GM23248 (cell line): ENCODE results near the gene SLC2A13. TPM values are rescaled to one million over a fixed set of nuclear protein-coding genes. Genes with fewer than 3 reads are reported as not detected.
"Not testable (repeated sequence)": the region's sequence is repeated elsewhere in the genome, so short reads cannot be mapped to it uniquely, and the experiment has no call there.

Experiments
- DNase-seq: peaks from one replicate; pipeline ENCODE4 v3.0.0-alpha.2; 2015
- H2AFZ ChIP-seq: fragments of 200-600 bp; sonication (generic); 2 replicates; pipeline ENCODE4 v1.6.1; 2016; ENCODE audit warnings: antibody characterized with exemption
- H3F3A ChIP-seq: fragments of 200-600 bp; sonication (generic); 2 replicates; pipeline ENCODE4 v1.6.1; 2016; ENCODE audit warnings: mild to moderate bottlenecking, antibody characterized with exemption, mixed run types; ENCODE audit not compliant: insufficient read depth
- H3K27ac ChIP-seq: fragments of 200-600 bp; sonication (generic); 2 replicates; pipeline ENCODE4 v1.5.1; 2016; ENCODE audit warnings: mild to moderate bottlenecking
- H3K27me3 ChIP-seq: fragments of 200-600 bp; sonication (generic); replicated peaks from 2 replicates; pipeline ENCODE4 v1.6.1; 2016; ENCODE audit warnings: mild to moderate bottlenecking; ENCODE audit not compliant: insufficient read depth
- H3K36me3 ChIP-seq: fragments of 200-600 bp; sonication (generic); 2 replicates; pipeline ENCODE4 v1.6.1; 2016; ENCODE audit warnings: low read depth, mild to moderate bottlenecking
- H3K4me1 ChIP-seq: fragments of 200-600 bp; sonication (generic); 2 replicates; pipeline ENCODE4 v1.6.1; 2016; ENCODE audit warnings: mild to moderate bottlenecking; ENCODE audit not compliant: insufficient read depth
- H3K4me2 ChIP-seq: fragments of 200-600 bp; sonication (generic); one replicate; pipeline ENCODE4 v1.6.1; 2016; ENCODE audit warnings: mild to moderate bottlenecking; ENCODE audit not compliant: unreplicated experiment
- H3K4me3 ChIP-seq: fragments of 200-600 bp; sonication (generic); 2 replicates; pipeline ENCODE4 v1.5.1; 2016; ENCODE audit warnings: mild to moderate bottlenecking
- H3K79me2 ChIP-seq: fragments of 200-600 bp; sonication (generic); 2 replicates; pipeline ENCODE4 v1.6.1; 2016; ENCODE audit warnings: mild to moderate bottlenecking; ENCODE audit not compliant: insufficient read depth
- H3K9ac ChIP-seq: fragments of 200-600 bp; sonication (generic); 2 replicates; pipeline ENCODE4 v1.6.1; 2016; ENCODE audit warnings: mild to moderate bottlenecking
- H3K9me2 ChIP-seq: fragments of 200-600 bp; sonication (generic); 2 replicates; pipeline ENCODE4 v1.6.1; 2016; ENCODE audit warnings: mixed run types, mild to moderate bottlenecking, moderate library complexity; ENCODE audit not compliant: insufficient read depth
- H3K9me3 ChIP-seq: fragments of 200-600 bp; sonication (generic); one replicate; pipeline ENCODE4 v1.6.1; 2017; ENCODE audit warnings: low read depth
- H4K20me1 ChIP-seq: fragments of 200-600 bp; sonication (generic); 2 replicates; pipeline ENCODE4 v1.6.0; 2016; ENCODE audit not compliant: insufficient read depth
- EZH2 ChIP-seq: fragments of 200-600 bp; sonication (generic); IDR thresholded peaks from 2 replicates; pipeline ENCODE4 v1.6.1; 2018; ENCODE audit warnings: antibody characterized with exemption, mild to moderate bottlenecking; ENCODE audit not compliant: insufficient read depth, poor library complexity, severe bottlenecking
- EZH2phosphoT487 ChIP-seq: fragments of 200-600 bp; sonication (generic); IDR thresholded peaks from 2 replicates; pipeline ENCODE4 v1.6.1; 2018; ENCODE audit warnings: antibody characterized with exemption, moderate library complexity, mild to moderate bottlenecking, low read depth; ENCODE audit not compliant: insufficient read depth
- WGBS, 2 experiments: methylation state at CpG; one replicate each; pipeline ENCODE4 v1.1.6; 2015 to 2017; ENCODE audit warnings: low lambda C conversion rate in 2 of 2, low coverage in 1 of 2; ENCODE audit errors: missing lambda C conversion rate in 2 of 2; 5-methylcytosine and 5-hydroxymethylcytosine counted together
- in situ Hi-C: fragments of 300-500 bp; cut with MboI; formaldehyde crosslinking; loops from 2 replicates; pipeline ENCODE4 v1.15.0; 2020
- polyA plus RNA-seq: library from polyadenylated mRNA; unstranded; fragments of >200 nt; fragmentation: Nextera tagmentation; extraction: Ambion mirVana; gene quantifications from 2 replicates; pipeline ENCODE4 v1.2.1, GENCODE V29; 2016
- total RNA-seq: library from RNA; depleted of rRNA; stranded (reverse); fragments of >200 nt; shearing (Covaris generic); gene quantifications from 2 replicates; pipeline ENCODE4 v1.2.3, GENCODE V29; 2014

Gene SLC2A13
- total and polyA plus RNA-seq, 2 experiments from 2014 or later: 3.3 to 9.2 TPM

DNA sequence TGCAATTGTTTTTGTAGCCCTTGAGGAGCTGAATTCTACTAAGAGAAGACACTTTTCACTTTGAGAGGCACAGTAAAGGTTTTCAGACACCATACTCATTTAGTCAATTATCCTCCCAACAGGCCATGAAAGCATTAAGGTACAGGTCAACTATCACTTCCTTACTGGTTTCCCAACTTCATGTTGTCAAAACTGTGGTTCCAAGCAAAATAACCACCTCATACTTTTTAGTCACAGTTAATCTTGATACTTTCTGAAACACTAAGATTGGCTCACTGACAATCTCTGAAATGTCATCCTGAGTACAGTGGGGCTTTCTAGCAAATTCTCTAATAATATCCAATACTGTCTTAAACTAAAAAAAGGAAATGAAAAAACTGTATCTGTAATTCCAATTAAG, 71.7 kb downstream of the SLC2A13 start:
- Histone ChIP-seq H3K4me3 (no peak overlapping the region), H3K27me3 (no peaks in the 10 kb centered on the region), H3K4me1 (no peaks in the 10 kb centered on the region; the same call in 1 of the 2 replicates), H3K9me3 (no peaks in the 10 kb centered on the region), H3K9ac (no peak overlapping the region), H4K20me1 (no peaks in the 10 kb centered on the region), H3F3A (no peaks in the 10 kb centered on the region), H3K27ac (no peak overlapping the region), H3K4me2 (no peak overlapping the region), H2AFZ (no peak overlapping the region), H3K36me3 (no peaks in the 10 kb centered on the region), H3K79me2 (no peaks in the 10 kb centered on the region), H3K9me2 (no peaks in the 10 kb centered on the region)
- TF ChIP-seq EZH2phosphoT487 (no peak), EZH2 (no peak)
- no peak for DNase-seq
- in situ Hi-C loops: no loop called here

DNA sequence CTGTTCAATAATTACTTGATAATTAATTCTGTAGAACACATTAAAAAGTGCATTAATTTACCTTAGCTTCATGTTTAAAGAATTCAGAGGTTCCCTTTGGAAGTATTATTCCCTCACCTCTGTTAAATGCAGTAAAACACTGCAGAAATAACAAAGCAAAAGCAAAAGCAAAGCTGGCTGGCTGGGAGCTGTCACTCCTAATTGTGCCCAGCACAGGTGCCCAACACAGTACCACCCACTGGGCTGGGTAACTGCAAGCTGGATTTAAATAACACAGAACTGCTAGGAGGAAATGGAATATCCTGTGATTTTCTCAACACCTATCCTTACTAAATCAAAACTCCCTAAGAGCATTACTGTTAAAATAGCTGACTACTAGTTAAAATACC, 72.6 kb downstream of the SLC2A13 start:
- no peaks in the 10 kb centered on the region for H3K9me2 ChIP-seq
- H3K4me1 ChIP-seq: no peaks in the 10 kb centered on the region; the same call in 1 of the 2 replicates
- no peak for DNase-seq
- no peak overlapping the region for H2AFZ ChIP-seq
- H3K4me2 ChIP-seq: no peak overlapping the region
- H4K20me1 ChIP-seq: no peaks in the 10 kb centered on the region
- in situ Hi-C loops: no loop called here
- no peaks in the 10 kb centered on the region for H3K9me3 ChIP-seq
- TF ChIP-seq EZH2 (no peak), EZH2phosphoT487 (no peak)
- H3K4me3 ChIP-seq: no peak overlapping the region
- H3K79me2 ChIP-seq: no peaks in the 10 kb centered on the region
- H3F3A ChIP-seq: no peaks in the 10 kb centered on the region
- H3K27ac ChIP-seq: no peak overlapping the region
- H3K27me3 ChIP-seq: no peaks in the 10 kb centered on the region
- no peak overlapping the region for H3K9ac ChIP-seq
- no peaks in the 10 kb centered on the region for H3K36me3 ChIP-seq

DNA sequence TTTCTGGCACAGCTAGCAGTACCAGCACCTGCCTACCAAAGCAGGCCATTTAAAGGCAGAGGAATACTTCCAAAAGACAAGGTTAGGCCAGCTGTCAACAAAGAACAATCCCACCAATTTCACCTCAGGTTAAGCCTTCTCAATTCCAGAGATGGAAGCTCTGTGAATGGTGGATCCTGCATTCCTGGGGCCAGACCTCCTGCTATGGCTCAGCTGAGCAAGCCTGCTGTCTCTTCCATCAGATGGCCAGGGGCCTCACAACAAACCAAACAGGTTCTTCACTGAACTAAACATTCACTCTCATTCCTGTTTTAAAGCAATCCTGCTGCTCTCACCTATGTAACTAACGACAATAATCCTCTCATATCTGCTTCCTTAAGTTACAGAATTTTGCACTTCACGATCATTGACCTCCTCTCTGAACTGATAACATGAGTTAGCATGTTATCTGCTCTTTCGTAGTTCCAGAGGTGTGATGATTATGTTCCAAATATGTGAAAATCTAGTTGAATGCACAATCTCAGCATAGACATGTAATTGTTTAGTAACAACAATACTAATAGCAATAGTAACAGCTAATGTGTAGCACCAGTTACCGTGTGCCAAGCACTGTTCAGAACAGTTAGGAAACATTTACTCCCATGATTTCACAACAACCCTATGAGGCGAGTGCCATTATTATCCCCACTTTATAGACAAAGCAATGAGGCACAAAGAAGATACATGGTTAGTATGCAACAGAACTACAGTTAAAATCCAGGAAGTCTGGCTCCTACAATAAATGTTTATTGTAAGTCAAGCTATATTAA, 73.2 kb downstream of the SLC2A13 start:
- no peaks in the 10 kb centered on the region for H3K36me3 ChIP-seq
- DNase-seq: no peak

DNA sequence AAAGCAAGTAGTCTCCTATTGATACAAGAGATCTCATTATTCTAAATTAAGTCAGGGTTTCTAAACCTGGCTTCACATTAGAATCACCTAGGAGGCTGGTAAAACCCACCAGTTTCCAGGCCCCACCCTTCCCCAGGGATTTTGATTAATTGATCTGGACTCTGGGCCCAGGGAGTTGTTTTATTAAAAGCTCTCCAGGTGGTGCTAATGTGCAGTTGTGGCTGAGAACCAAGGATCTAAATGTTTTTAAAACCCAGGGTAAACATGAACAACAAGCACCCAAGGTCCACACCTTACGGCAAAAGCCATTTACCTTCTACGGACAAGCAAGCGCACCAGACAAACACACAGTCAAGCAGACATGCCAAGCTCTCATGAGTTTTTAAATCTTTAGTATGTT, 73.9 kb downstream of the SLC2A13 start:
- Histone ChIP-seq H3K4me2 (no peak overlapping the region), H3K9me2 (no peaks in the 10 kb centered on the region), H3F3A (no peaks in the 10 kb centered on the region), H3K4me3 (no peak overlapping the region), H3K36me3 (no peaks in the 10 kb centered on the region), H3K9ac (no peak overlapping the region), H3K27me3 (no peaks in the 10 kb centered on the region), H3K4me1 (no peaks in the 10 kb centered on the region; the same call in 1 of the 2 replicates), H3K9me3 (no peaks in the 10 kb centered on the region), H4K20me1 (no peaks in the 10 kb centered on the region), H2AFZ (no peak overlapping the region), H3K79me2 (no peaks in the 10 kb centered on the region), H3K27ac (no peak overlapping the region)
- no peak for TF ChIP-seq EZH2
- TF ChIP-seq EZH2phosphoT487: no peak
- in situ Hi-C loops: no loop called here
- no peak for DNase-seq
- WGBS, 2 experiments: 98 to 100% methylated on average over 3 of the region's 3 CpGs

More for the DNA sequence above, 73.2 kb downstream of the SLC2A13 start:
- H3K27me3 ChIP-seq: no peaks in the 10 kb centered on the region
- no peak overlapping the region for H3K9ac ChIP-seq
- H3F3A ChIP-seq: no peaks in the 10 kb centered on the region
- no peaks in the 10 kb centered on the region; the same call in 1 of the 2 replicates for H3K4me1 ChIP-seq
- no peaks in the 10 kb centered on the region for H4K20me1 ChIP-seq
- no peak overlapping the region for H3K4me2 ChIP-seq
- H3K27ac ChIP-seq: no peak overlapping the region
- no peaks in the 10 kb centered on the region for H3K79me2 ChIP-seq
- no peak overlapping the region for H3K4me3 ChIP-seq
- TF ChIP-seq EZH2phosphoT487: no peak
- TF ChIP-seq EZH2: no peak
- no peaks in the 10 kb centered on the region for H3K9me2 ChIP-seq
- 80 to 85% methylated on average over 5 of the region's 5 CpGs for WGBS, 2 experiments
- no peak overlapping the region for H2AFZ ChIP-seq
- H3K9me3 ChIP-seq: no peaks in the 10 kb centered on the region
- in situ Hi-C loops: no loop called here

GRCh38 chr12:40030970-40031369, 74.9 kb downstream of the SLC2A13 start:
- H3K27ac ChIP-seq, H4K20me1 ChIP-seq, in situ Hi-C loops, H3K9me3 ChIP-seq, H3K79me2 ChIP-seq, H3K9me2 ChIP-seq, H3K4me1 ChIP-seq, H3K4me3 ChIP-seq, H2AFZ ChIP-seq, H3K27me3 ChIP-seq, H3K36me3 ChIP-seq, H3K9ac ChIP-seq, DNase-seq, H3F3A ChIP-seq, H3K4me2 ChIP-seq: not testable (repeated sequence)
- WGBS, 2 experiments: 99% methylated on average over 9 of the region's 9 CpGs
